Stimulated activated naive CD8-positive, alpha-beta T cell treated with anti-CD3 and anti-CD28 coated beads, Interleukin-15, Interleukin-2, amounts not matched to agents 100 U/mL and 50 U/mL, for 24 hours (primary cell): ENCODE data around the gene PIGBOS1.
A peak's percentile ranks its signal among the peaks of the same experiment; 100 is the strongest.
"Not testable (repeated sequence)": the region's sequence is repeated elsewhere in the genome, so short reads cannot be mapped to it uniquely, and the experiment has no call there.

ENCODE experiments used
- ATAC-seq: fragments of 150-1000 bp; cut with Tn5 transposase; one replicate; pipeline ENCODE4 v1.10.0; 2021
- DNase-seq: peaks from one replicate; pipeline ENCODE4 v3.0.0; 2021

PIGBOS1 gene

DNA sequence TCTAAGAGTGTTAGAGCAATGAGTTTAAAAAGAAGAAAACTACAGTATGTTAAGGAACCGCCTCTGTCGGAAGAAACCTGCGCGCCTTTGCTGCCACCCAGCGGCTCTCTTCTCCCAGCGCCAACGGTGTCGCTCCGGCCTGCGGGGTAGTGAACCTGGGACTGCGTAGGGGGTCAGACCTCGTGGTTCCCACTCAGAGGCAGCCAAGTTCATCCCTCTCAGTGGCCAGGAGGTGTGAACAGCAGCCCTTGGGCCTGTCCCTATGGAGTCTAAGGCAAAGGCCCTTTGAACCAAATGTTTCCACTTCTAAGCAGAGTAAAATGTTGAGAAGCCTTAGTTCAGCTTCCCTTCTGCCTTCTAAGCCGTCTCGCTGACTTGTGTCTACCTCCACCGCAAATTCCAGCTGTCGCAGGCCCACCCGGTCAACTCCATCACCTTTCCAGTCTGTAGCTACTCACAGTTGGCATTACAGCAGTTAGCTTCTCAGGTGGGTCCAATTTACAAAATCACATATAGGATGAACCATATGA lies 28.3 kb downstream of the PIGBOS1 start:
- peak; percentile 84 for ATAC-seq

DNA sequence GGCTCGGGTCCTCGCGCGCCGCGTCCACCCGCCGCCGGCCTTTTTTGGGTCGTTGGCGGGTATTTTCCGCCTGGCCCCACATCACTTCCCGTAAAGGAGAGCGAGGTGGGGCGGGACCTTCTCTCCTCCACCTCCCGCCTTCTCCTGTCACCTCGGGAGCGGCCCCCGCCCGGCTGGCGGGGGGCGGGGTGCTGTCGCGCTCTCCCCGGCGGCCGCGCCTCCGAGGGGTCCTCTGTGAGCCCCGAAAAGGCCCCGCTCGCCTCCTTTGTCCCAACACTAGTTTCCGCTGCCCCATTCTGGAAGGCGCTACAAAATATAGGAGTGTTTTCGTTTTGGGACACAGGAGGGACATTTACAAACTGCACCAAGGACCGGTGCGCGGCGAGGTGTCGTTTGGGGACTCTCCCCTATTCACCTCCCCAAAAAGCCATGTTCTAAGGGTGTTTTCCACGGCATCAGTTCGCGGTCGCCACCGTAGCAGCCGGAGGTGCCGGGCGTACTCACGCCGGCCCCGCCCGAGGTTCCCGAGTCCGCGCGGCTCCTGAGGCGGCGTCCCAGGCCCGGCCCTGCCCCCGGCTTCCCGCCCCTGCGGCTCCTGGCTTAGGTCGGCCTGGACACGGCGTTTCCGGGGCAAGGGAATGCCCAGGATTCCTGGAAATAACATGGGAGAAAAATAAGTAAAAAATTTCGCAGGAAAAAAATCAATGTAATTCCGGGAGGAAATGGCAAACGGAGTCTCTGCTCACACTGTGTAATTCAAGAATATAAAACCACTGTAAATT lies 29.0 kb downstream of the PIGBOS1 start, which contains the start of gene RAB27A:
RAB27A (minus strand) TSS at position 68 of the 782 bp plus-strand sequence. CDS start 54,879 bp downstream, outside the sequence.
- peak; percentile 84 for DNase-seq
- ATAC-seq = peak; percentile 80

More for the DNA sequence above, 28.3 kb downstream of the PIGBOS1 start:
- DNase-seq = peak; percentile 88

DNA sequence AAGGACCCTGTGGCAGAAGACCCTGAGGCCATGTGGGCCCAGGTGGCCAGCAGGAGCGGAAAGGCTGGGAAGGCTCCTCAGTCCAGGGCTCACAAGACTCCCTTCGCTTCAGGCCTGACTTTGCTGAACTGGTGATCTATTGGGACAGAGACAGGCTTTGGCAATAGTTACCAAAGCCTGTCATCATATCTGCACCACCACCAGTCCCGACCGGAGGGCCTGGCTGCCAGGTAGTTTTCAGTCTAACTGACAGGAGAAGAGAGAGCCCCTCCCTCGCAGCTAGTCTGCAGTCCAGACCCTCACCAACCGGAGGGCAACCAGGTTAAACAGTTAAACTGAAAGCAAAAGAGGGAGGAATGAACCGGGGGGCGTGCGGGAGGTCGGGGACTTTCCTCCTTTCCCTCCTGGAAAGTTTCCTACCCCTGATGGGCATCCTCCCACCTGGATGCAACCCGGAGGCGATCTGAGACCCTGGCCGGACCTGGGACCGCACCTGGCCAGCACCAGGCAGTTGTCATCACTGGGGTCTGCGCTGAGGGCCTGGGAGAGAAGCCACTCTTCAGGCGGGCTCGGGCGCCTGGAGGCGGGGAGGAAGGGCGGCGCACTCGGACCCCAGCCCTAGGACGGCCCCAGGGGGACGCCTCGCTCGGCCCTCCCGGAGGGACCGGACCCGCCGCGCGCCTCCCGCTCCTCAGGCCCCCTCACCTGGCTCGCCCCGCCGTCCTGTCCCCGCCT lies 29.7 kb downstream of the PIGBOS1 start:
- ATAC-seq = peak; percentile 50

DNA sequence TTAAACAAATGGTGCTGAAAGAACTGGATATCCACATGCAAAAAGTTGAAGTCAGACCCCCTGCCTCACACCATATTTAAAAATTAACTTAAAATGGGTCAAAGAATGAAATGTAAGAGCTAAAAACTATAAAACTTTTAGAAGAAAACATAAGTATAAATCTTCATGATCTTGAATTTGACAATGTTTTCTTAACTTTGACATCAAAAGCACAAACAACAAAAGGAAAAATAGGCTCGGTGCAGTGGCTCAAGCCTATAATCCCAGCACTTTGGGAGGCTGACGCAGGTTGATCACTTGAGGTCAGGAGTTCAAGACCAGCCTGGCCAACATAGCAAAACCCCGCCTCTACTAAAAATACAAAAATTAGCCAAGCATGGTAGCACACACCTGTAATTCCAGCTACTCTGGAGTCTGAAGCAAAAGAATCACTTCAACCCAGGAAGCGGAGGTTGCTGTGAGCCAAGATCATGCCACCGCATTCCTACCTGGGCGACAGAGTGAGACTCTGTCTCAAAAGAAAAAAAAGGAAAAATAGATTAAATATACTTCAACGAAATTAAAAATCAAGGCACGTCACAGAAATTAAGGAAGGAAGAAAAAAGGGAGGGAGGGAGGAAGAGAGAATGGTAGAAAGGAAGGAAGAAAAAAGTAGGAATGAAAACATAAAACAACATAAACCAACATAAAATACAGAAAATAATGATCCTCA lies 30.8 kb downstream of the PIGBOS1 start:
- DNase-seq = no peak

More for the DNA sequence above, 29.7 kb downstream of the PIGBOS1 start:
- DNase-seq = peak; percentile 43

DNA sequence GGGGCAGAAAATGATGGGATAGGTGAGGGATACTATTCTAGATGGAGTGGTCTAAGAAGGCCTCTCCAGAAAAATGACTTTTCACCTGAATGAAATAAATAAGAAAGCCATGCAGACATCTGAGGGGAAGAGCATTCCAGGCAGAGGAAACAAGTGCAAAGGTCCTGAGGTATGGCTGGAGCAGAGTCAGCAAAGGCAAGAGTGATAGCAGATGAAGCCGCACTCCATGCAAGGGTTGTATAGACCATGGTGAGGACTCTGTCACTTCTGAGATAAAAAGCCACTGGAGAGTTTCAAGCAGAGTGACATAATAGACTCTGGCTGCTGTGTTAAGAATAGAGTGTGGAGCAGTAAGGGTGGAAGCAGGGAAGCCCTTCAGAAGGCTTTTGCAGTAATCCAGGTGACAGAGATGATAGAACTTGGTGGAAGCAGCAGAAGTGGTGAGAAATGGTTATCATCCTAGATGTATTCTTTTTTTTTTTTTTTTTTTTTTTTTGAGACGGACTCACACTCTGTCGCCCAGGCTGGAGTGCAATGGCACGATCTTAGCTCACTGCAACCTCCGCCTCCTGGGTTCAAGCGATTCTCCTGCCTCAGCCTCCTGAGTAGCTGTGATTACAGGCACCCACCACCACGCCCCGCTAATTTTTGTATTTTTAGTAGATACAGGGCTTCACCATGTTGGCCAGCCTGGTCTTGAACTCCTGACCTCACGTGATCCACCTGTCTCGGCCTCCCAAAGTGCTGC lies 32.3 kb downstream of the PIGBOS1 start:
- DNase-seq, ATAC-seq: not testable (repeated sequence)

More for the DNA sequence above, 30.8 kb downstream of the PIGBOS1 start:
- no peak for ATAC-seq

DNA sequence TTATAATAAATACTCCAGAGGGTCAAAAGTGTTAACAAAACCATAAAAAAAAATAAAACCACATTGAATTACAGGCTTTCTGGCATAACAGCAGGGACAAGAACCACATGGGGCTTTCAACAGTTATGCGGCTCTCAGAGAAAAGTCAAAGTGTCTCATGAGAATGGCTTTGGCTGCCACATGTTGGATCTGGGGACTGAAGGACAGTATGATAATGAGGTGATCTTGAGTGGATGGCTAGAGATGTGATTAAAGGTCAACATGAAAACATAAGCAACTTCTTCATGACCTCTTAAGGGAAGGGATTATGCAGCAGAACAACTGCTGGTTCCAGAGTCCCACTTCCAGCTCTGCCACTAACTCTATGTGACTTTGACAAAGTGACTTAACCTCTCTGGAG lies 34.5 kb downstream of the PIGBOS1 start:
- DNase-seq (no peak), ATAC-seq (no peak)

DNA sequence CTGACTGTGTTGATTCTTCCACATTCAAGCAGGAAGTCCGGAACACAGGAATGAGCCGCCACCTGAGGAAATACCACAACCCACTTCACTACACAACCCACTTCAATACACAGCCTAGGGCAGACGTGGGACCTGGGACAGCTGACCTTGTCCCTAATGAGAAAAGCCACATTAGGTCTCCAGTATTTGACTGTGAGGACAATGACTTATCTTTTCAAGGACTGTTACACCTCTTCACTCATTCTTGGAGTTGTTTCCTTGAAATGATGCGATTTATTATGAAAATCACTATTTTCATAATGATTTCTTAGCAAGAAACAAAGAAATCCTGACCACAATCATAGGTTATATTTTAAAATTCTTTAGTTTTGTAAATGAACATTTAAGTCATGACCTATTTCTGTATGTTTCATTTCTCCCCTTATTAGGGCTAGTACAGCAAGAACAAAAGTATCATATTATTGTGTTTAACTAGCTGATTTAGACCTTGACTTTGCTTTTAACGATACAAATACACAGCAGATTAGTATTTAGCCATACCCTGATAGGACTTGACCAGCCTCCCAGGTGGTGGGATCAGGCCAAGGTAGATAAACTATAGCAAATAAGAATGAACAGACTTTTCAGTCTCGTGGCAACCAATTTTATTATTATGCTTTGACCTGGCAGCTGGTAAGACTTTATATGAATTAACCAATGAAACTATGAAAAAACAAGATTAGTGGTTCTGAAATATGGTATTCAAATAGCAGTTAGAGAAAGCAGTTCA lies 35.4 kb downstream of the PIGBOS1 start:
- DNase-seq = no peak
- ATAC-seq = no peak

DNA sequence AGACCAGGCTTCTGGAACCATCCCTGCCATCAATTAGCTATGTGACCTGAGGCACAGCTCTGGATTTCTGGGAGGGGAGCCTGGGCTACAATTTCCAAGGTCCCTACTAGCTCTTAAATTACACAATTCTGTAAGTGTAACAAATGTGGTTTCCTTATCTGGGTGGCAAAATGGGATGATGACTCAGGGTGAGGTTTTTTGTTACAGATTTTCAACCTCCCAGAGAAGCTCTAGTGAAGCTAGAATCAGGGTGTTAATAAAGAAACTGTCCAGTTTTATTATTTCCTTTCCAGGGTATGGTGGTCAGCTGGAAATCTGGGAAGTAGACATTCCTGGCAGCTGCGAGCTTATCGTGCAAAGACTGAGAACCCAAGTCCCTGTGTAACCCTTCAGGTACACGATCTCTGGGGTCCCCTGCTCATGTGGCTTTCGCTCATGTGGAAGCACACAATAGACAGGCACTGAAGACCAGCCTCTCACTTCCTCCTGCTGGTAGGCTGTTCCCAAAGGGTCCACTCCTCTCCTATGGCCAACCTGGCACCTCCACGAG lies 36.6 kb downstream of the PIGBOS1 start:
- DNase-seq (peak; percentile 25), ATAC-seq (no peak)

DNA sequence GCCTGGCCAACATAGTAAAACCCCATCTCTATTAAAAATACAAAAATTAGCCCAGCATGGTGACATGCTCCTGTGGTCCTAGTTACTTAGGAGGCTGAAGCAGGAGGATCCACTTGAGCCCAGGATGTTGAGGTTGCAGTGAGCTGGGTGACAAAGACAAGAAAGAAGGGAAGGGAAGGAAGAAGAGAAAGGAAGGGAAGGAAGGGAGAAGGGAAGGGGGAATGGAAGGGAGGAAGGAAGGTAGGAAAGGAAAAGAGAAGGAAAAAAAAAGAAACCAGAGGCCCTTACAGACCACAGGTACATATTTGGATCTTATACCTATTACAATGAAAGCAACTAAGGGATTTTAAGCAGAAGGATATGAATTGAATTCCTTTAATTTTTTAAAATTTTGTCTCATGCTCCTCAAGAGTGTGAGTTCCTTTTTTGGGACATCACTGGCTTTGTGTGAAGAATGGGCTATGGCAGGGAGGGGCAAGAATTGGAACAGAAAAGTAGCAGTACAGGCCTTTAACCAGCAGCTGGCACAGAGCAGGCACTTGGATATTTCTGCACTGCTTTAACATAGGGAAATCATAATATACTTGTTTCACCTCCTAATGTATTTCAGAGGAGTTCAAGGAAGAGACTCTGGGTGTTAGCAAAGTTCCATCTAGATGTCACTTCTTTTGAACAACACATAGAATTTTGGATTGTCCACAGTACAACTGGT lies 37.2 kb downstream of the PIGBOS1 start:
- DNase-seq (no peak), ATAC-seq (no peak)

DNA sequence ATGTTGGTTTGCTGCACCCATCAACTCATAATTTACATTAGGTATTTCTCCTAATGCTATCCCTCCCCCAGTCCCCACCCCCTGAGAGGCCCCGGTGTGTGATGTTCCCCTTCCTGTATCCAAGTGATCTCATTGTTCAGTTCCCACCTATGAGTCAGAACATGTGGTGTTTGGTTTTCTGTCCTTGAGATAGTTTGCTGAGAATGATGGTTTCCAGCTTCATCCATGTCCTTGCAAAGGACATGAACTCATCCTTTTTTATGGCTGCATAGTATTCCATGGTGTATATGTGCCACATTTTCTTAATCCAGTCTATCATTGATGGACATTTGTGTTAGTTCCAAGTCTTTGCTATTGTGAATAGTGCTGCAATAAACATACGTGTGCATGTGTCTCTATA lies 38.3 kb downstream of the PIGBOS1 start:
- ATAC-seq = not testable (repeated sequence)
- DNase-seq = peak; percentile 46

DNA sequence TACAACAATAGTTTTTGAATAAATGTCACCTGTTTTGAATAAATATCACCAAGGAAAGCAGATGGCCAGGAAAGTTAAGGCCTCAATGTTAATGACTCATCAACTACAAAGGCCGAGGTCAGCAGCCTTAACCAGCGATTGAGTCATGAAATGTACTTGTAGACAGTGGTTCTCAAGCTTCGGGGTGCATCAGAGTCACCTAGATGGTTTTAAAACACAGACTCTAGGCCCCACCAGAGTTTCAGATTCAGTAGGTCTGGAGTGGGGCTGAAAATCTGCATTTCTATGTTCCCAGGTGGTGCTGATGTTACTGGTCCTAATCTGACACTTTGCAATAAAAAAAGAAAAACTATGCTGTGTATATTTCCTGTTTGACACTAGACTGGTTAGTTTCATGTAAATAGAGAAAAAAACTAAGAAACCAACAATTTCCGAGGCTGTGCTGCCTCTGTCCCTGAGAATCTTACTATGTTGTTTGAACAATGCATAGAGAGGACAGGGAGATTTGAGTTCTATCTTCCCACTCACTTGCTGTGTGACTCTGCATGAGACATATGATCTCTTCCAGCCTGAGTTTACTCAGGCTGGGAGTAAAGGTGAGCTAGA lies 39.1 kb downstream of the PIGBOS1 start:
- DNase-seq (peak; percentile 60), ATAC-seq (peak; percentile 90)

DNA sequence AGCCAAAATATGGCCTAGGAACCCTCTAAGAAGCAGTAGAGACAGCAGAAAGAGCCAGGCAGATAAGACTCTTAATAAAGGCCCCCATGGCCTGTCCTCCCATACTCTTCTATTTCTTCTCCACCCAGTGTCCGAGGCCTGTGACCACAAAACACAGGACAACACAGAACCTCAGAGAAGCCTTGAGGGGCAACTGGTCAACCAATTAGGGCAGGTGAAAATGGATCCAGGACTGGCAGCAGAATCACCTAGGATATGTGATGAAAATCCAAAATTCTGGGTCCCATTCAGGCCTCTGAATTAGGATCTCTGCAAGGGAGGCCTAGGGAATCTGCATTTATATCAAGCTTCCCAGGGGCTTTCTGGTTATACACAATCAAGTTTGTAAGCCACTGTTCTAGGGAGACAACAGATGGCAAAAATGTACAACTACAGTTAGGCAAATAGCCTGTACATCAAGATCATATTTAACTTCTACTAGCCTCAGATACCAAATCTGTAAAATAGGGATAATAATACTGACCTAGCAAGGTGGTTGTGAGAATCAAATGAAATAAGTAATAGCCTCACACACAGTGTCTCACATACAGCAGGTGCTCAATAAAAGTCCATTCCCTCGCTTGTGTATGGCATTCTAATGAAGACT lies 39.7 kb downstream of the PIGBOS1 start:
- no peak for DNase-seq
- ATAC-seq = no peak

DNA sequence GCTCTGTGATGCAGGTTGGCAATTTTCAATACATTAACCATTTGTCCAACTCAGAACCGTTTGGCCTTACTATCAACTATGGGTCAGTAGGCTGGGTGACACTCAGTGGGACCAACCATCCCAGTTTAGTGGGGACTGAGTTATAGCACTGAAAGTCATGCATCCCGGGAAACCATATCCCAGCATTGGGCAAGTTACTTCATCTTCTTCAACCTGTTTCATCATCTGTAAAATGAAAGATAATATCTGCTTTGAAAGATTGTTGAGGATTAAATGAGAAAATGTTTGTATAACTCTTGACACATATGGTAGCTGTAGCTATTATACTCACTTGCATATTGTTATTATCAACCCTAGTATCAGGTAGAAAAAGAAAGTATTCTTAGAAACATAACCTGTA lies 41.2 kb downstream of the PIGBOS1 start:
- ATAC-seq (no peak), DNase-seq (no peak)

DNA sequence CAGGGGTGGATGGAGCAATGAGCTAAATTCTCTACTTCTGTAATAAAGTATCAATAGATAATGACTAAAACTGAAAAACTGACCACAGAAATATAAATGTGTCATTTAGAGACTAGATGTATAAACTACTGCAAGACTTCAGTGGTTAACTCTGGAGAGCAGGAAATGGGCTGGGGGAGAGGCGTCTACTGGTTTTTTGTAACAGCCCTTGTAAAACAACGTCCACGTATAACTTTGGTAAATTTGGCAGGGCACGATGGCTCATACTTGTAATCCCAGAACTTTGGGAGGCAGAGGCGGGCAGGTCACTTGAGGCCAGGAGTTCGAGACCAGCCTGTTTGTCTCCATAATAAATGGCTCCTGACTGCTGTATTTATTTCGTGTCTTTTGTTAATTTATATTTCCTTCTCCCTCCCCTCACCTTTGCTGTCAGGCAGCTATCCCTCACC lies 41.8 kb downstream of the PIGBOS1 start:
- ATAC-seq = peak; percentile 61
- peak; percentile 55 for DNase-seq

DNA sequence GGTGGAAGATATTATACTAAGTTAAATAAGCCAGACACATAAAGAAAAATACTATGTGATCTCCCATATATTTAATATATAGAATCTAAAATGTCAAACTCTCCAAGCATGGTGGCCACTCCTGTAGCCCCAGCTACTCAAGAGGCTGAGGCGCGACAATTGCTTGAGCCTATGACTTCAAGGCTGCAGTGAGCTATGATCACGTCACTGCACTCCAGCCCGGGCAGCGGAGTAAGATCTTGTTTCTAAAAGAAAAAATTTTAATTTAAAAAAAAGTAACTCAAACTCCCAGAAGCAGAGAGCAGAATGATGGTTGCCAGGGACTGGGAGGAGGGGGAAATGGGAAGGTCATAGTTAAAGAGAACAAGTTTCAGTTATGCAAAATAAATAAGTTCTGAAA lies 42.6 kb downstream of the PIGBOS1 start:
- no peak for DNase-seq
- no peak for ATAC-seq

DNA sequence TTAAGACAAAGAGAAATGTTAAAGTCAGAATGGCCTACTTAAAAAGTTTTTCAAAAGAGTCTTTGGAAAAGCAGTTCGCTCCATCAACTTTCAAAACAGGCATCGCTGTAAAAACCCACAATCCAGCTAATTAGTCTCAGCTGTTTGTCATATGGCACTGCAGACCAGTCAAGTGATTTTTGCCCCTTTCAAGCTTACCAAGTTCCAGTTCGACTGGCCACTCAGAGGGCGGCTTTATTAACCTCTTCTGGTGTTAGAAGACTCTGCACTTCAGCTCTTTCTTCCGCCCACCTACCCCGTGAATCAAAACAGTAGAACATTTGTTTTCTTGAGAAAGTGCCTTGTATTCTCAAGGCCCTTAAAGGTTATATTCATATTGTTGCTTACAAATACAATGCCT lies 48.6 kb downstream of the PIGBOS1 start:
- DNase-seq (no peak), ATAC-seq (no peak)

DNA sequence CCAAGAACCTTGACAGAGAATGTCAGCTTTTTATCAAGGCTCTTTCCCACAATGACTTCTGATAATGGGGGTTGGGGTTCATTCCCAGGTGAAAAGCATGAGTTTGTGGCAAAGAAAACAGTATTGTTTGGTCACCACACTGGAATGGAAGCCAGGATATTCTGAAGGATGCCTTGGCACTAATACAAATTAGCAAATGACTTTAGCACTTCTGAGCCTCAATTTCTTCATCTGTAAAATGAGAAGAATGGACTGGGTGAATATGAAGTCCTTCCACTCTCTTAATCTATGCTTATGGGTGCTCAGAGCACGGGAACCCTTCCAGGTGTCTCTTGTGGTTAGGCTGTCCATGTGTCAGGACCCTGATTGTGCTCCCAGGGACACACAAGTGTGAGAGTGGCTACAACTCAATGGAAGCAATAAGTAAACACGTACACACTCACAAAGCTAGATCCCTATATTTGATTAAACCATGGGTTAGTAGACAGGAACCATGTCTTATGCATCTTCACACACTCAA lies 50.7 kb downstream of the PIGBOS1 start:
- DNase-seq (no peak), ATAC-seq (no peak)

DNA sequence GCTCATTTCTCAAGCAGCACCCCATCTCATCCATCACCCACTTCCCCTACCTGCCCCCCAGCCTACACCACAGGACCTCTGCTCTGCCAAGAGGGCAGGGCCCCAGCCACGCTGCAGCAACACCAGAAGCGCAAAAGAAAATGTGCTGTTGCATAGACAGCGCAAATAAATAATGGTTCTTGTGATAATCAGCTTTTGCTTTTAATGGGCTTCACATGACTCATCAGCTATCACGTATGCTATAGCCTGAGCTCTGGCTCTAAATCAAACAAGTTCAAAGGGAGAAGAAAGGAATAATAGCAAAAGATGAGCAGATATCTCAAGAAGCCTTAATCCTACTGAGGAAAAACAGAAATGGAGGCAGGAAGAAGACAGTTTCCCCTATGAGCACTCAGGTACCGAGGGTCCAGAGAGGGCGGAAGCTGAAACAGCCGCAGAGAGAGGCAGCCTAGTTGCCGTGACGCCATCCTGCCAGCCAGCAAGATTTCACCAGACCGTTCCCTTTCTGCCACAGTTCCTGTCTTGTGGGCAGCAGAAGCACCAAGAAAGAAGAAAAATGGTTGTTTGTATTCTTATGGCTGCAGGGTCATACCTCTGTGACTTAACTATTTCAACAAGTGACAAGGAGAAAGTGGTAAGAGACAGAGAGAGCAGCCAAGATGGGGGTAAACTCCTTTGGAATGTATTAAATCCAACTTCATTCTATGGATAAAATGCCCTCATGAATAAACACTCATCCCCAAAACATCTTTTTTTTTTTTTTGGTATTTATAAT lies 51.3 kb downstream of the PIGBOS1 start:
- ATAC-seq (peak; percentile 90), DNase-seq (peak; percentile 72)
